CD4-positive, alpha-beta T cell (primary cell): ENCODE data around the gene USO1. TPM values are rescaled to one million over a fixed set of nuclear protein-coding genes. Genes with fewer than 3 reads are reported as not detected.

Experiments used
- ATAC-seq: fragments of 200-7000 bp; cut with Tn5 transposase; one replicate; pipeline ENCODE4 v1.10.0; 2022; ENCODE audit warnings: mild to moderate bottlenecking; ENCODE audit not compliant: poor library complexity
- CTCF ChIA-PET: fragments of 350-600 bp; sonication (Branson Sonifier 250); formaldehyde crosslinking; loops from one replicate; lab custom pipeline; 2021; ENCODE audit warnings: antibody characterized with exemption, inconsistent platforms; lab: Charles Lee
- POLR2A ChIA-PET: fragments of 350-600 bp; sonication (Branson Sonifier 250); formaldehyde crosslinking; loops from one replicate; lab custom pipeline; 2021; ENCODE audit warnings: antibody characterized with exemption, inconsistent platforms; lab: Charles Lee
- DNase-seq, 14 experiments: peaks; one replicate each; pipeline ENCODE4 v3.0.0-alpha.2; 2013 to 2020; ENCODE audit warnings: mixed read lengths in 2 of 14
- H3K27ac ChIP-seq, 2 donors: one replicate each; pipeline versions ENCODE4 v1.5.1 to v1.7.0; 2013; ENCODE audit warnings: low read length in 2 of 2, low read depth in 1 of 2, mild to moderate bottlenecking in 1 of 2
- H3K27me3 ChIP-seq, 2 experiments: 1 replicate in 1 of 2; 2 replicates in 1 of 2; pipeline versions ENCODE4 v1.6.1 to v1.7.0; 2013; ENCODE audit warnings: low read length in 2 of 2, control low read depth in 1 of 2, mild to moderate bottlenecking in 1 of 2, moderate library complexity in 1 of 2; ENCODE audit not compliant: insufficient read depth in 2 of 2, control insufficient read depth in 1 of 2
- H3K36me3 ChIP-seq: one replicate; pipeline ENCODE4 v1.6.1; 2013; ENCODE audit warnings: low read length, control low read depth; ENCODE audit not compliant: insufficient read depth
- H3K4me1 ChIP-seq: one replicate; pipeline ENCODE4 v1.6.1; 2013; ENCODE audit warnings: low read length, control low read depth; ENCODE audit not compliant: insufficient read depth
- H3K4me3 ChIP-seq: one replicate; pipeline ENCODE4 v1.5.1; 2013; ENCODE audit warnings: mild to moderate bottlenecking, low read length, moderate library complexity
- H3K9me3 ChIP-seq, 2 experiments: 1 replicate in 1 of 2; 2 replicates in 1 of 2; pipeline versions ENCODE4 v1.6.1 to v1.7.0; 2013; ENCODE audit warnings: low read length in 2 of 2, mild to moderate bottlenecking in 2 of 2, control low read depth in 1 of 2, moderate library complexity in 1 of 2; ENCODE audit not compliant: control insufficient read depth in 1 of 2, insufficient read depth in 1 of 2
- H3K27ac Mint-ChIP-seq: one replicate; pipeline ENCODE4 v1.8.0; 2020; ENCODE audit warnings: mixed read lengths
- H3K27me3 Mint-ChIP-seq: one replicate; pipeline ENCODE4 v1.8.0; 2021; ENCODE audit warnings: mixed read lengths
- H3K36me3 Mint-ChIP-seq: one replicate; pipeline ENCODE4 v1.8.0; 2021; ENCODE audit warnings: low read depth, mixed read lengths
- H3K4me1 Mint-ChIP-seq: one replicate; pipeline ENCODE4 v1.8.0; 2021; ENCODE audit warnings: low read depth, mixed read lengths
- H3K4me3 Mint-ChIP-seq: one replicate; pipeline ENCODE4 v1.8.0; 2020; ENCODE audit warnings: mild to moderate bottlenecking, mixed read lengths
- H3K9me3 Mint-ChIP-seq: one replicate; pipeline ENCODE4 v1.8.0; 2020; ENCODE audit warnings: mixed read lengths
- intact Hi-C, 2 experiments: fragments of 100-400 bp; cut with DNase I in 1 of 2; cut with micrococcal nuclease in 1 of 2; formaldehyde crosslinking; loops; one replicate each; pipeline versions ENCODE4 v1.15.1 to v1.9.0; 2023 to 2025; cut with DNase I, micrococcal nuclease
- total RNA-seq, 174 experiments: library from RNA in 2 of 174; stranded (reverse) in 2 of 174; gene quantifications; one replicate each; pipeline ENCODE4 v1.2.3 and lab custom pipeline; 2021 to 2026
- TF ChIP-seq, protein P1 (sequence below): fragments of 200-600 bp; IDR thresholded peaks from one replicate; pipeline ENCODE4 v1.8.0; 2022; ENCODE audit warnings: antibody characterized with exemption, mild to moderate bottlenecking

Gene USO1
- total RNA-seq, 2 experiments from 2014 or later = 10.5 to 10.9 TPM

DNA sequence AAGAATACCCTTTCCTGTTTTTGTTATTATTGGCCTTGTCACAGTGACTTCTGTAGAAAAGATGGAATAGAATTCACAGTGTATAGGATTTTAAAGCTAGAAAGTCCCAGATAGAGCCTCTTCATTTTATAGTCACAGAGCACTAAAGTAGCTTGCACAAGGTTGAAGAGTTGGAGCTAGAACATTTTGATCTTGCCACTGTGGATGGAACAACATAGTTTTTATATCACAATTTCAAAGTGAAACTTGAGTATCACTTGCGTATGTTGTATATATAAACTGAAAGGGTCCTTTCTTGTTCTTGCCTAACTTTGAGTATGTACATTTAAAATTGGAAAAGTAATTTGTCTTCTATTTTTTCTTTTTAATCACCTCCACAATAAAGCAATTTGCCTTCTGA lies 2.7 kb downstream of the USO1 start:
- Histone ChIP-seq H3K4me3 (no peak overlapping the region), H3K4me1 (peaks cover 27% of the 10 kb centered on the region), H3K36me3 (no peaks in the 10 kb centered on the region), H3K9me3 (no peaks in the 10 kb centered on the region), H3K27me3 (no peaks in the 10 kb centered on the region), H3K27ac (peak overlapping the region in 1 of 2 donors; percentile 19)
- no peaks in the 10 kb centered on the region for H3K27me3 Mint-ChIP-seq
- intact Hi-C loops = loop anchor here in 1 of 2 experiments (2.0 to 5.0 kb wide), 3 partner anchors 214 to 1430 kb away; partner anchors contain the start of genes CCNG2, NAAA, RCHY1 and THAP6
- no peak for ATAC-seq
- no peaks in the 10 kb centered on the region for H3K9me3 Mint-ChIP-seq
- peak overlapping the region; percentile 95 for H3K27ac Mint-ChIP-seq
- peak overlapping the region; percentile 99 for H3K4me3 Mint-ChIP-seq
- H3K36me3 Mint-ChIP-seq = peaks cover 25% of the 10 kb centered on the region
- POLR2A ChIA-PET = interaction anchor here (1.0 to 3.0 kb wide), 4 partner anchors 52 to 214 kb away, joined by 4 to 16 read pairs (median 4); partner anchors contain the start of genes NAAA, RCHY1 and THAP6
- H3K4me1 Mint-ChIP-seq = peaks cover 65% of the 10 kb centered on the region
- TF ChIP-seq, protein P1, sequence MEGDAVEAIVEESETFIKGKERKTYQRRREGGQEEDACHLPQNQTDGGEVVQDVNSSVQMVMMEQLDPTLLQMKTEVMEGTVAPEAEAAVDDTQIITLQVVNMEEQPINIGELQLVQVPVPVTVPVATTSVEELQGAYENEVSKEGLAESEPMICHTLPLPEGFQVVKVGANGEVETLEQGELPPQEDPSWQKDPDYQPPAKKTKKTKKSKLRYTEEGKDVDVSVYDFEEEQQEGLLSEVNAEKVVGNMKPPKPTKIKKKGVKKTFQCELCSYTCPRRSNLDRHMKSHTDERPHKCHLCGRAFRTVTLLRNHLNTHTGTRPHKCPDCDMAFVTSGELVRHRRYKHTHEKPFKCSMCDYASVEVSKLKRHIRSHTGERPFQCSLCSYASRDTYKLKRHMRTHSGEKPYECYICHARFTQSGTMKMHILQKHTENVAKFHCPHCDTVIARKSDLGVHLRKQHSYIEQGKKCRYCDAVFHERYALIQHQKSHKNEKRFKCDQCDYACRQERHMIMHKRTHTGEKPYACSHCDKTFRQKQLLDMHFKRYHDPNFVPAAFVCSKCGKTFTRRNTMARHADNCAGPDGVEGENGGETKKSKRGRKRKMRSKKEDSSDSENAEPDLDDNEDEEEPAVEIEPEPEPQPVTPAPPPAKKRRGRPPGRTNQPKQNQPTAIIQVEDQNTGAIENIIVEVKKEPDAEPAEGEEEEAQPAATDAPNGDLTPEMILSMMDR = no peak
- CTCF ChIA-PET = interaction anchor here (1.1 to 1.2 kb wide), 3 partner anchors 13 to 169 kb away, joined by 3 read pairs; partner anchors contain the start of gene G3BP2
- no peak for DNase-seq

DNA sequence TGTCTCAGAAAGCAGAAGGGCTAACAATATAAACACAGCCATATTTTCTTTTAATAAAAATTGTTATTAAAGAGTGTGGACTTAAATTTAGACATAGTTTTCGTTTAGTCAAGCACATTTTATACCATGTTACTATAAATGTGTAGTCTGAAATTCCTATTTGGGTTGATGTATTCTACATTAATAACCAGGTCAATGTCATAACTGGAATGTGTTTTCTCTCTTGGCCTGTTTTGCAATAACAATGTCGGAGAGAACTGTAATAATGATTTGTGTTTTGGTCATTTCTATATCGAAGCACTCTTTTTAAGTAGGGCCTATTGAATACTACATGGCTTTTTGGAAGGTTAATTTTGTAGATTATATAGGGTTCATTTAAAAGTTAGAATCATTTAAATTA lies 5.5 kb downstream of the USO1 start:
- CTCF ChIA-PET = no interaction called here
- POLR2A ChIA-PET = interaction anchor here (1.0 kb wide), 1 partner anchor 211 kb away, joined by 3 read pairs; the partner anchor contains the start of gene NAAA

GRCh38 chr4:75733369-75733768 lies 9.0 kb downstream of the USO1 start:
- intact Hi-C loops = no loop called here
- H3K36me3 Mint-ChIP-seq = peaks cover 20% of the 10 kb centered on the region
- Histone ChIP-seq H3K4me1 (no peaks in the 10 kb centered on the region), H3K36me3 (no peaks in the 10 kb centered on the region), H3K27ac (no peak overlapping the region), H3K9me3 (no peaks in the 10 kb centered on the region), H3K4me3 (no peak overlapping the region), H3K27me3 (no peaks in the 10 kb centered on the region)
- CTCF ChIA-PET = interaction anchor here (1.7 kb wide), 1 partner anchor 10 kb away, joined by 3 read pairs; the partner anchor contains the start of gene USO1
- POLR2A ChIA-PET = interaction anchor here (1.5 kb wide), 1 partner anchor 9 kb away, joined by 5 read pairs; the partner anchor contains the start of gene USO1
- TF ChIP-seq, protein P1 = no peak
- H3K4me1 Mint-ChIP-seq = peaks cover 41% of the 10 kb centered on the region
- no peaks in the 10 kb centered on the region for H3K9me3 Mint-ChIP-seq
- DNase-seq (no peak), ATAC-seq (no peak)
- H3K27ac Mint-ChIP-seq = no peak overlapping the region
- H3K4me3 Mint-ChIP-seq = no peak overlapping the region
- no peaks in the 10 kb centered on the region for H3K27me3 Mint-ChIP-seq

More for the DNA sequence above, 5.5 kb downstream of the USO1 start:
- intact Hi-C loops = loop anchor here in 1 of 2 experiments (5.0 kb wide), 2 partner anchors 218 to 1427 kb away; partner anchors contain the start of genes CCNG2, RCHY1 and THAP6
- no peak overlapping the region for H3K4me3 ChIP-seq
- no peaks in the 10 kb centered on the region for H3K36me3 ChIP-seq
- no peak overlapping the region for H3K27ac ChIP-seq
- ATAC-seq (no peak), DNase-seq (no peak)
- H3K4me1 Mint-ChIP-seq = peaks cover 49% of the 10 kb centered on the region
- TF ChIP-seq, protein P1 = no peak
- H3K27me3 ChIP-seq = no peaks in the 10 kb centered on the region
- H3K9me3 Mint-ChIP-seq = no peaks in the 10 kb centered on the region
- peaks cover 17% of the 10 kb centered on the region for H3K36me3 Mint-ChIP-seq
- peaks cover 15% of the 10 kb centered on the region for H3K4me1 ChIP-seq
- H3K9me3 ChIP-seq = no peaks in the 10 kb centered on the region
- H3K27ac Mint-ChIP-seq = no peak overlapping the region
- no peak overlapping the region for H3K4me3 Mint-ChIP-seq
- H3K27me3 Mint-ChIP-seq = no peaks in the 10 kb centered on the region
